ENCODE measurements around the gene RWDD3. TPM values are rescaled to one million over a fixed set of nuclear protein-coding genes. Genes with fewer than 3 reads are reported as not detected.

The RWDD3 gene
- total RNA-seq, 2 donors from 2014 or later: 35.5 to 37.1 TPM

GRCh38 chr1:95282518-95282895 is 48.5 kb downstream of the RWDD3 start:
- WGBS, 2 experiments (ENCODE audit: insufficient coverage in 1 of 2, insufficient read length in 1 of 2): 67 to 100% methylated on average over 1 of the region's 1 CpG
- no peaks in the 10 kb centered on the region for H3K36me3 ChIP-seq (ENCODE audit: control insufficient read depth, insufficient read depth, low read length)
- H3K4me1 Mint-ChIP-seq: peaks cover 24% of the 10 kb centered on the region
- no peaks in the 10 kb centered on the region for H3K9me3 ChIP-seq (ENCODE audit: control insufficient read depth, low read length)
- H3K9me3 Mint-ChIP-seq: no peaks in the 10 kb centered on the region
- H3K27me3 Mint-ChIP-seq (ENCODE audit: insufficient read depth): no peaks in the 10 kb centered on the region
- no peaks in the 10 kb centered on the region for H3K36me3 Mint-ChIP-seq (ENCODE audit: low read depth)
- no peak overlapping the region for H3K4me3 ChIP-seq (ENCODE audit: low read length)
- H3K4me3 Mint-ChIP-seq: no peak overlapping the region
- no peaks in the 10 kb centered on the region for H3K27me3 ChIP-seq (ENCODE audit: control insufficient read depth, insufficient read depth, low read length, poor library complexity, severe bottlenecking)
- no peak overlapping the region for H3K27ac ChIP-seq (ENCODE audit: low read depth, low read length)
- H3K9ac ChIP-seq (ENCODE audit: extremely low read depth, low read length, poor library complexity, severe bottlenecking): no peak overlapping the region
- no peaks in the 10 kb centered on the region for H3K4me1 ChIP-seq (ENCODE audit: control insufficient read depth, insufficient read depth, low read length)
- H3K27ac Mint-ChIP-seq: no peak overlapping the region
- DNase-seq: no peak
- no peak for TF ChIP-seq CTCF (conservative IDR thresholded peaks at IDR 0.05)

GRCh38 chr1:95284420-95284819 is 50.4 kb downstream of the RWDD3 start:
- H3K36me3 Mint-ChIP-seq (ENCODE audit: low read depth): no peaks in the 10 kb centered on the region
- Histone ChIP-seq H3K27me3 (ENCODE audit: control insufficient read depth, insufficient read depth, low read length, poor library complexity, severe bottlenecking) (no peaks in the 10 kb centered on the region), H3K36me3 (ENCODE audit: control insufficient read depth, insufficient read depth, low read length) (no peaks in the 10 kb centered on the region), H3K9ac (ENCODE audit: extremely low read depth, low read length, poor library complexity, severe bottlenecking) (no peak overlapping the region), H3K4me1 (ENCODE audit: control insufficient read depth, insufficient read depth, low read length) (no peaks in the 10 kb centered on the region), H3K9me3 (ENCODE audit: control insufficient read depth, low read length) (no peaks in the 10 kb centered on the region), H3K27ac (ENCODE audit: low read depth, low read length) (no peak overlapping the region), H3K4me3 (ENCODE audit: low read length) (no peak overlapping the region)
- WGBS, 2 experiments (ENCODE audit: insufficient coverage in 1 of 2, insufficient read length in 1 of 2): 95% methylated on average over 2 of the region's 2 CpGs; no CpG with 5 or more reads in 1 of the 2 experiments
- H3K4me3 Mint-ChIP-seq: no peak overlapping the region
- no peaks in the 10 kb centered on the region for H3K27me3 Mint-ChIP-seq (ENCODE audit: insufficient read depth)
- H3K4me1 Mint-ChIP-seq: peaks cover 29% of the 10 kb centered on the region
- H3K9me3 Mint-ChIP-seq: no peaks in the 10 kb centered on the region
- H3K27ac Mint-ChIP-seq: no peak overlapping the region
- DNase-seq: no peak
- no peak for TF ChIP-seq CTCF (conservative IDR thresholded peaks at IDR 0.05)

GRCh38 chr1:95286479-95286878 is 52.5 kb downstream of the RWDD3 start:
- Histone ChIP-seq H3K9ac (ENCODE audit: extremely low read depth, low read length, poor library complexity, severe bottlenecking) (no peak overlapping the region), H3K4me3 (ENCODE audit: low read length) (no peak overlapping the region), H3K36me3 (ENCODE audit: control insufficient read depth, insufficient read depth, low read length) (no peaks in the 10 kb centered on the region), H3K27ac (ENCODE audit: low read depth, low read length) (no peak overlapping the region), H3K4me1 (ENCODE audit: control insufficient read depth, insufficient read depth, low read length) (no peaks in the 10 kb centered on the region), H3K27me3 (ENCODE audit: control insufficient read depth, insufficient read depth, low read length, poor library complexity, severe bottlenecking) (no peaks in the 10 kb centered on the region), H3K9me3 (ENCODE audit: control insufficient read depth, low read length) (no peaks in the 10 kb centered on the region)
- Mint-ChIP-seq H3K4me3 (no peak overlapping the region), H3K27me3 (ENCODE audit: insufficient read depth) (no peaks in the 10 kb centered on the region), H3K4me1 (peaks cover 27% of the 10 kb centered on the region), H3K36me3 (ENCODE audit: low read depth) (no peaks in the 10 kb centered on the region), H3K27ac (no peak overlapping the region), H3K9me3 (no peaks in the 10 kb centered on the region)
- WGBS, 2 experiments (ENCODE audit: insufficient coverage in 1 of 2, insufficient read length in 1 of 2): 49 to 70% methylated on average over 4 of the region's 5 CpGs
- no peak for TF ChIP-seq CTCF (conservative IDR thresholded peaks at IDR 0.05)
- DNase-seq: peak; percentile 68
